Hepatocyte (in vitro differentiated cells): ENCODE measurements around the gene DPYSL3.

Experiments
- CTCF ChIP-seq: fragments of 200-600 bp; sonication (generic); IDR thresholded peaks from 2 replicates; pipeline ENCODE4 v1.5.1; 2016; ENCODE audit warnings: antibody characterized with exemption, mild to moderate bottlenecking; ENCODE audit not compliant: poor library complexity
- EZH2 ChIP-seq: fragments of 200-600 bp; sonication (generic); IDR thresholded peaks from 2 replicates; pipeline ENCODE4 v1.6.1; 2016; ENCODE audit warnings: antibody characterized with exemption, mild to moderate bottlenecking, borderline replicate concordance
- EZH2phosphoT487 ChIP-seq: fragments of 200-600 bp; sonication (generic); IDR thresholded peaks from one replicate; pipeline ENCODE4 v1.6.1; 2018; ENCODE audit warnings: antibody characterized with exemption, mild to moderate bottlenecking, low read depth, moderate library complexity; ENCODE audit not compliant: unreplicated experiment, severe bottlenecking

- no peak for TF ChIP-seq EZH2
- TF ChIP-seq CTCF = no peak
- TF ChIP-seq EZH2phosphoT487 = no peak
These were observed 30.4 kb downstream of the DPYSL3 start for GRCh38 chr5:147479444-147479843.
